ENCODE results near the gene BSND.

The BSND gene

DNA sequence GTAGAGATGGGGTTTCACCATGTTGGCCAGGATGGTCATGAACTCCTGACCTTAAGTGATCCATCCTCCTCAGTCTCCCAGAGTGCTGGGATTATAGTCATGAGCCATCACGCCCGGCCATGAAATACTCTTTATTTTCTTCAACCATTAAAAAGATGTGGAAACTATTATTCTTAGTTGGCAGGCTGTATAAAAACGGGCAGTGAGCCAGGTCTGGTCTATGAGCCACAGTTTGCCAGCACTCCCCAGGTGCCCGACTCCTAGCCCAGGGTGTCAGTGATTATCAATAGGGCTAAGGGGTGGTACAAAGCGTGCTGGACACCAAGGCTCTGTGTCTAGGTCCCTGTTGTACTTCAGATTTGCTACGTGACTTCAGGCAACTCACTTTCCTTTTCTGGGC is 22.0 kb upstream of the BSND start:
- DNase-seq: no peak

DNA sequence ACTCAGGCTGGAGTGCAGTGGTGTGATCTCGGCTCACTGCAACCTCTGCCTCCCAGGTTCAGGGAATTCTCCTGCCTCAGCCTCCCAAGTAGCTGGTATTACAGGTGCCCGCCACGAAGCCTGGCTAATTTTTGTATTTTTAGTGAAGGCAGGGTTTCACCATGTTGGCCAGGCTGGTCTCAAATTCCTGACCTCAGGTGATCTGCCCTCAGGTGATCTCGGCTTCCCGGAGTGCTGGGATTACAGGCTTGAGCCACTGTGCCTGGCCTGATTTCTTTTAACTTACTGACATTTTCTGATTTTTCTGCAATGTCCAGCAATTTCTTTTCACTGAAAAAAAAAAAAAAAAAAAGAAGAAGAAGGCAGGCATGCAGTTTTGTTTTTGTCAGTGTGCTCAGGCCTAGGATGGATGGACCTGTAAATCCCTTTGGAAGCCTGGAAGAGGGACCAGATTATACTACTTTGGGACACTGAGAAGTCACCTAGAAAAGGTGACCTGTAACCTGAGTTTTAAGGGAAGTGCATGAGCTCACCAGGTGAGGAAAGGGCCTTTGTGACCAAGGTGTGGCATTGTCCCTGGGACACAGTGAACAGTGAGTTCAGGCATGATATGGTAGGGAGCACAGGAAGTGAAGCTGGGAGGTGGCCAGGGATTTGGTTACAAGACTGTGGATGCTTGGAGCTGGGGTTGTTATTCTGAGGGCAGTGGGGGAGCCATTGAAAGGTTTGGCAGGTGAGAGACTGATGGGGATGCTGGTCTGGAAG is 21.0 kb upstream of the BSND start:
- DNase-seq: no peak

DNA sequence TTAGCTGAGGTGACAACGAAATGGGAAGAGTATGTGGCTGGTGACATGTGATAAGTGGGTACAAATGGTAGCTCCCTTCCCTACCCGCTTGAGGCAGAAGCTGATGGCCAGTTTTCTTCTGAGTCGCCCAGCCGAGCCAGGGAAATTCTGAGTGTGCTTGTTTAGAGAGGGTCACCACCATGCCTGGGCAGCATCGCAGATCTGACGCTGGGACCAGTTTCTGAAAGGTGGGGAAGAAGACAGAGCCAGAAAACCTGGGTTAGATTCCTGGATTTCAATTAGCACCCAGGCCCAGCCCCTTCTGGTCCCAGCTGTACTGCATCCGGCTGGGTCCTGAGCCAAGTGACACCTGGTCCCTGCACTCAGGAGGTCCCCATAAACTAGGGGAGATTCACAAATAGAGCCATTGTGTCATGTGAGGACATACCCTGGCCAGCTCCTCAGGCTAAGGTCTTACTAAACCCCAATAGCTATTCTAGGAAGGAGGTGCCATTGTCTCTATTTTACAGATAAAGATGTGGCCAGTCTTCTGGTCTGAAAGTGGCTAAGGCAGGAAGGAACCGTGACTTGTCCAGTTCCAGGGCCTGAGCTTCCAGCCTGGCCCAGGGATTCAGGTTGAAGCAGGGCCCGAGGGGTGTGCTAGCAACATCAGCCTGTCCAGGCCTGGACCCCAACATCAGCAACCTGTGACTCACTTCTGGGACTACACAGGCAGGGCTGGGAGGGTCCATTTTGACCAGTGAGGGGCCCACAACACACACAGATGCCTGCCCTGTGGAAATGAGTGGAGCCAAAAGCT is 20.0 kb upstream of the BSND start:
- no peak for DNase-seq

DNA sequence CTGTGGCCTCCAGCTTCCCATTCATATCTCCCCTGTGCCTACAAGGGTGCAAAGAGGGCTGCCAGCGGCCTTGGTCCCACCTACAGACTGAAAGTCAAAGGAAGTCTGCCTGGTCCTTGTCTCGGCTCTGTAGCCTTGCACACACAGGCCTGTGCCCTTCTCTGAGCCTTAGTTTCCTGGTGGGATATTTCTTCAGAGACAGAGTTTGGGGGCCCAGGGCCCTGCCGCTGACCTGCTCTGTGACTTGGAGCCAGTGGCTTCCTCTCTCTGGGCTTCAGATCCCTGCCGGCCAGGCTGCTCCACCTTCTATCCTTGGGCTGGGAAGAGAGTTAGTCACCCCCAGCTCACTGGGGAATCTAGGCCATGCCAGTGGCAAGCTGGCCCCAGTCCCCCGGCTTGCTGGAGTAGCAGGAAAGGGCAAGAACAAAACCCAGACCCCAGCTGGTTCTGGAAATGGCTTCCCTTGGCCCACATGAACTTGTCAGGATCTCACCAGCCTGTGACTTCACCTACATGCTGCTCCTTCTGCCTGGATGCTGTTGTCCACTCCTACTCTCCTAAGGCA is 19.3 kb upstream of the BSND start:
- DNase-seq: no peak

DNA sequence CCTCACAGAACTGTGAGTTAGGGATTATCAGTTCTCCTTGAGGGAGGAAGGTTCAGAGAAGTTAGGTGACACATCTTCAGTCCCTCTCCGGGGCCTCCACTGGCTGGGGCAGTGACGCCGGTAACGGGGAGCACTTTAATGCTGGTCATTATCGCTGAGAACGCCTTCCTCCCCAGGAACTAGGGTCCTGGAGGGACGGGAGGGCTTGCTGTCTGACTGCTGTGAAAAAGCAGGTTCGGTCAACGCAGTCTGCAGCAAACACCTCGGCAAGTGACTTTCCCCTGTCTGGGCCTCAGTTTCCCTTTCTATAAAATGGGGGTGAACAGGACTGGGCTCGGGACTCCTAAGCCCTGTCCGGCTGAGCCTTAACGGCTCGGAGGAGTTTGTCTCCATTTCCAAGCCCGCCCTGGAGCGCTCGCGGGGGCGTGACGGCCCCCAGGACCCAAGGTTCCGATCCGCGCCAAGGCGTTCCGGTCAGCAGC is 18.6 kb upstream of the BSND start:
- DNase-seq: no peak

DNA sequence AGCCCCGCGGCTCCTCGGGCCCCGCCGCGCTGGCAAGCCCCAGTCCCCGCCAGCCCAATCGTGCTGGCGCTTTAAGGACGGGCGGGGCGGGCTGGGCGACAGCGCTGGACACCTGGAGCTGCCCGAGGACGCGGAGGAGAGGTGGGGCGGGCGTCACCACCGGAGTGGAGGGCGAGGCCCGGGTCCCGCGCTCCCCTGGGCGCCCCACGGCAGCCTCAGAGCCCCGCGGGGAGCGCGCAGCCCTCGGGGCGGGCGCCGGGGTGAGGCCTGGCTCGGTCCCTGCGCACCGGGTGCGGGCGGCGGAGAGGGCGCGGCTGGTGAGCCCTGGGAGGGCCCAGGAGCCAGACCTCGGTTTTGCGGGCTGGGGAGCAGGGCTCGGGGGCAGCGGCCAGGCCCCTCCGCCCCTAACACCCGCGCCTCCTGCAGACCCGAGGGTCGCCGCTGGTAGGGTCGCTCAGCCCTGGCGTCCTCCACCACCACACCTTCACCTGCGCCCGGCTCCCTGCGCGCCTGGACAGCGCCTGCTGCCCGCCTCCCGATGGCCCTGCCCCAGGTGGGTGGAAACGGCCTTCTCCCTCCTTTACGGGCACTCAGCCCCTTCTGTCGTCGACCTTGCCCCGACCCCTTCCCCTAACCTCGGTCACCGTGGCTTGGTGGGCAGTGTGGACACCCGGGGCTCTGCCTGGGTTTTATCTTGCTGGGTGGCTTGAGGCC is 18.0 kb upstream of the BSND start, which contains the start of gene TMEM61:
TSS of gene TMEM61 (plus strand) at position 101 of the 714 bp plus-strand sequence. CDS start at position 539, 438 bp downstream.
- DNase-seq: no peak

DNA sequence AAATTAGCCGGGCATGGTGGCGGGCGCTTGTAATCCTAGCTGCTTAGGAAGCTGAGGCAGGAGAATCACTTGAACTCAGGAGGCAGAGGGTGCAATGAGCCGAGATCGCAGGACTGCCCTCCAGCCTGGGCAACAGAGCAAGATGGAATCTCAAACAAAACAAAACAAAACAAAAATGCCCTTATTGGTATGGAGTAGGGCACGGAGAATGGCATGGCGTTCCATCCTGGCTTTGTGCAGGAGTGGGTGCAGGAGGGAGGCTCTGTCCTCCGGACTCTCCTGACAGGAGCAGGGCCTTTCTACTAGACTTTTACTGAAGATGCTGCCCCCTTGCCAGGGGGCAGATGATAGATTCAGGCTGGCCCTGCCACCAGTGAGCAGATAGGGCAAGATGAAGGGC is 17.3 kb upstream of the BSND start:
- no peak for DNase-seq

DNA sequence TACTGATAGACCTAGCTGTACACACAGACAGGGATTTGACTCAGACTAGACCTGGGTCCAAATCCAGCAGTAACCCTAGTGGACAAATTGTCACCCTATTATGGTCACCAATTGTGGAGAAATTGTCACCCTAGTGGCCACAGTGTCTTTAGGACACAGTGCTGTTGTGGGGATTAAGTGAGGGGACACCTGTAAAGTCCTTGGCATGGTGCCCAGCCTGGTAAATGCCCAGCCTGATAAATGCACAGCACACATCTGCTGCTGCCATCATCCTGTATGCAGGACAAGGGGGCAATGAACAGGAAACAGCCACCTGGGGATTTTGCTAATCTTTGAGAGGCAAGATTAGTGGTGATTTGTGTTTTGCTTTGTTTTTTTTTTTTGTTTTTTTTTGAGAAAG is 16.0 kb upstream of the BSND start:
- DNase-seq: no peak

DNA sequence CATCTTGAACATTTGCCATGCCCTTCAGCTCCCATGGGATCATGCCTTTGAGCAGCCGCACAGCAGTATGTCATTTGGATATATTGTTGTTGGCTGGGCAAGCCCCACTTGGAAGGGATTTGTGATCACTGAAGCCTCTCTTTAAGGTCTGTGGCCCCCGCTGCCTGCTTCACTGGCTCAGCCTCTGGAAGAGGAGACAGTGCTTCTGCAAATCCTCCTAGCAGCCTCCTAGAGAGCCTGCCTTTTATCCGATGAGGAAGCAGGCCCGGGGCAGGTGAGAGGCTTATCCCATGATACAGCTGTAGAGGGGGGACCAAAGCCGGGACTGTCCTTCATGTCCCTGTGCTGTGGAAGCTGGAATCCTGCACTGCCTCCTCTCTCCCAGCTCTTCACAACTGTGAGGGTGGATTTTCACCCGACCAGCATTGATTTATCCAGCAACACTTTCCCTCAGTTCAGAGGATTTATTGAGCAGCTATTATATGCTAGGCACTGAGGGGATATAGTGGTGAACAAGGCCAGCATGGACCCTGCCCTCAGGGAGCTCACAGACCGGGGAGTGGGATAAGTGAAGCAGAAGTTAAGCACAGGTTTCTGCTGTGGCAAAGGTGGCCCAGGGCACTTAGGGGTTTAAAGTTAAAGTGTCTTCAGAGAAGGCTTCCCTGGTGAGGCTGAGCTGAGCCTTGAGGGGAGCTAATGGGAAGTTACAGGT is 14.4 kb upstream of the BSND start:
- DNase-seq: no peak

DNA sequence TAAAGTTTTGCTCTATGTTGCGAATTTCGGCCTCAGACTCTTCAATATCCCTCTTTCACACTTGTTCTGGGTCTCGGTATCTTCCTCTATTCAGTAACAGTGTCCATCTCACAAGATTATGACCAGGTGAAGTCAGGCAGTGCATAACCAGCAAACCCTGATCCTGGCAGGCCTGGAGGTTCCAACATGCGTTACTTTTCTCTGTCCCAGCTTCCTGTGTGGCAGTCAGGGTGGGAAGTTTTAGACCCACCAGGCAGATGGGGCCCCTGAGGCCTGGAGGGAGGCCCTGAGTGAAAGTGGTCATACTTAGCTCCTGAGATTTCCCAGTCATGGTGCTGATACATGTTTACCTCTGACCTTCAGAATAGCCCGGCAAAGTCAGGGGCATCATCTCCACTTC is 13.2 kb upstream of the BSND start:
- DNase-seq: no peak

DNA sequence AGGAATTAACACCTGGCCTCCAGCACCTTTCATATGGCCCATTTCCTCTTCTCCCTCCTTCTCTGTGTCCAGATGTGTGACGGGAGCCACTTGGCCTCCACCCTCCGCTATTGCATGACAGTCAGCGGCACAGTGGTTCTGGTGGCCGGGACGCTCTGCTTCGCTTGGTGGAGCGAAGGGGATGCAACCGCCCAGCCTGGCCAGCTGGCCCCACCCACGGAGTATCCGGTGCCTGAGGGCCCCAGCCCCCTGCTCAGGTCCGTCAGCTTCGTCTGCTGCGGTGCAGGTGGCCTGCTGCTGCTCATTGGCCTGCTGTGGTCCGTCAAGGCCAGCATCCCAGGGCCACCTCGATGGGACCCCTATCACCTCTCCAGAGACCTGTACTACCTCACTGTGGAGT is 12.7 kb upstream of the BSND start:
- no peak for DNase-seq

DNA sequence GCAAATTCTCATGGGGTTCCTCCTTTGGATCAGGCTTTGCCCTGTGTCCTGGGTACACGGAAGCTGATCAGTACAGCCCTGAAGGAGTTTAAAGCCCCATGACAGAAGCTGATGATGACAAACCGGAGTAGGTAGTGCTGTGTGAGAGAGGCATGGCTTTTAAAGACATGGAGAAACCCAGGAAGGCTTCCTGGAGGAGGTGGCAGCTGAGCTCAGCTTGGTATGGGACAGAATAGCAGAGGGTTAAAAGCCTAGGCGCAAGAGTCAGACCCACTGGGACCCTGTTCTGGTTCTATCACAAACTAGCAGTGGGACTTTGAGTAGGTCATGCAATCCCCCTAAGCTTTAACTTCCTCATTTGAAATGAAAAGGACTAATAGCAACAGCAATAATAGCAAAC is 12.2 kb upstream of the BSND start:
- no peak for DNase-seq

DNA sequence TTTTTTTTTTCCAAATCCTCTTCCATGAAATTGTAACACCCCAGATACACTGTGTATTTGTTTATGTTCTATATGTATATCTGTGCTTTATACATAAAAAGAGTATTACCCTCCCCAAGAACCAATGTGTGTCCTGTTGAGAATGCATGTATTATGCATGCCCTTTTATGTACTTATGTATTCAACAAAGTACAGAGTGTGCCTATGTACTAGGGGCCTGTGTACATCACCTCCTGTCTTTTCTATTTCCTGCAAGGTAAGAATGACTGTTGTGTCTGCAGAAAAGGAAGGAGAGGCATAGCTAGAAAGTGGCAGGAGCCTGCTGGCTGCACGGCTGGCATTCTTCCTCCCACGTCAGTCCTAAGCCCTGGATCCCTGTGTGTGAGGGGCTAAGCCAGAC is 11.3 kb upstream of the BSND start:
- no peak for DNase-seq

DNA sequence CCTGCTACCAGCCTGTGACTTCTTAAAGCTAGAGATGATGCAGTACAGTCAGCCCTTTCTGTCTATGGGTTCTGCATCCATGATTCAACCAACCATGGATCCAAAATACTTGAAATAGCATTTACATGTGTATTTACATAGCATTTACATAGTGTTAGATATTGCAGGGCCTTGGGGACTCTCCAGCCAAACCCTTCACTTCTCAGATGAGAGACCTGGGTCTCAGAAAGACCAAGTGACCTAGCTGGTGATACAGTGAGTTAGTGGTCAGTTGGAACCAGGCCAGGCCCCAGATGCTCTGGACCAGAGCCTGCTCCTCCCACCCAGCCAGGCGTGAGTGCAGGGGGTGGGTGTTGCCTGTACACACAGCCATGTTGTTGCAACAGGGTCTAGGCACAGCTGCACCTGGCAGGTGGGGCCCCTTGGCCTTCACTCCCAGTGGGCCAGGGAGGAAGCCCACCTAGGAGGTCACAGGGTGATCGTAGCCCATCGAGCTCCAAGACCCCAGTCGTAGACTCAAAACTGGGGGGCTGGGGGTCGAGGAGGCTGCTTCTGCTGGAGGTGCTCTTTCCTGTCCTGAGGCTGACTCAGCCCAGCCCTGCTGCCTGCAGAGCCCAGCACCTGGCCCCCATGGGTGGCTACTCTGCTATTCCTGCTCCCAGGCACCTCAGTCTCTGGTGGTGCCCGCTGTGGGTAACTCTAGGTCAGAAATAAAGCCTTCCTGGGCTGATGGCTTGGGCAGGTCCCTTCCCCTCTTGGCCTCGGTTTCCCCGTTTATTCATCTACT is 10.6 kb upstream of the BSND start:
- DNase-seq: no peak

DNA sequence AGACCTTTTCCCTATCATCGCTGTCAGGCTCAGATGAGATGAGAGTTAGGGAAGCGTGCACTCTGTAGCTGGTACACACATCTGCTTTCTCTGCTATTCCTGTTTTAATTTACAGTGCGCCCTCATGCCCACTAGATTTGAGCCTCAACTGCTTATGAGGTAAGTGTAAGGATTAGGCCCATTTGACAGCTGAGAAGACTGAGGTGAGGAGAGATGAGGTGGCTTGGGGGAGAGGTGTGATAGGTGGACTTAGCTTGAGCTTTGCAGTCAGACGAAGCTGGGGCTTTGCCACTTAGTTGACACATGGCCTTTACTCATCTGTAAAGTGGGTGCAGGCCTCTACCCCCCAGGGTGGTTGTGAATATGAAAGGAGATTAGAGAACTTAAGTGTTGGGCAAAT is 9.8 kb upstream of the BSND start:
- DNase-seq: no peak

DNA sequence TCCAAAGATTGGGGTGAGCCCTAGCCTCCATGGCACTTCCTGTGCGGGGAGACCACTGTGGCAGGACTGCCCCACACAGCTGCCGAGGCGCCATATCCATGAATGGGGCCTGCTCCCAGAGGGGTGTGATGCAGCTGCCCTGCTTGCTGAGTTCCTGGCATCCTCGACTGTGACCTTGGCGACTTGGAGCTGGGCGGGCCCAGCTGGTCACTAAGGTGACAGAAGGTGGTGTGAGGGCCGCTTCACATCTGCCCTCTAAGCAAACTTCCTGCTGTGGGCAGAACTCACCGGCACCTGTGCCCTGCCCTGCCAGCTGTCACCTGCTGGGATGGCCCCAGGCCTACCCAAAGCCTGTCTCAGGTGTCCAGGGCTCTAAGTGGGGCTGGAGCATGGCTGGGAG is 9.3 kb upstream of the BSND start:
- no peak for DNase-seq

DNA sequence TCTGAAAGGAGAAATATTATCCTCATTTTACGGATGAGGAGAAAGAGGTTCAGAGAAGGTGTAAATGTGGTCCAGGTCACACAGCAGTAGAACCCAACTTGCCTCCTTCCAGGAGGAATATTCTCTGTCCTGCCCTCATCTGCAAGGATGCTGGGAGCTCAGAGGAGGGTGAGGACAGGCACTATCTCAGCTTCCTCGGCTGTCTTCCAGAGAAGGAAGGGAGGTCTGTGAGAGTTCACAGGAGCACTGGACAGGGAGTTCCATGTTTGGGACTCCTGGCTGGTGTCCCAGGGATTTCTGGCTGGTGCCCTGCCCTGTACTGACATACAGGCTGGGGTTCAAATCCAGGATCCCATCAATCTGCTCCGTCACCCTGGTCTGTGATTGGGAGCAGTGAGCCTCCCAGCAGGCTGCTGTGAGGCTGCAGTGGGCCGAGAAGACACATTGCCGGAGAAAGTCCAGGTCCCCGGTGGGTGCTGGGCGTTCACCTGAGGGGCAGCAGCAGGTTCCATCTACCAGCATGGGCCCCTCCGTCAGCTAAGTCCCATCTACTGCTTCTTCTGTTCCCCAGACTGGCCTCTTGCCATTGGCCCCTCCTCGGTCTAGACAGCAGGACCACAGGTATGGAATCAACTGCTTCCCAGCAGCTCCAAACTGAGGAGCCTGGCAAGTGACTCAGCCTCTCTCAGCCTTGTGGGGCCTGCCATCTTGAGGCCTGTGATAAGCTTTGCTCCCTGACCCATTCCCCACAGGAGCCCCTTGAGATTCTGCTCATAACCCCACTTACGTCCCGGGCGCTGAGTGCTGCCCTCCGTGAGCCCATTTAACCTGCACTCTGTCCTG is 8.5 kb upstream of the BSND start:
- no peak for DNase-seq

DNA sequence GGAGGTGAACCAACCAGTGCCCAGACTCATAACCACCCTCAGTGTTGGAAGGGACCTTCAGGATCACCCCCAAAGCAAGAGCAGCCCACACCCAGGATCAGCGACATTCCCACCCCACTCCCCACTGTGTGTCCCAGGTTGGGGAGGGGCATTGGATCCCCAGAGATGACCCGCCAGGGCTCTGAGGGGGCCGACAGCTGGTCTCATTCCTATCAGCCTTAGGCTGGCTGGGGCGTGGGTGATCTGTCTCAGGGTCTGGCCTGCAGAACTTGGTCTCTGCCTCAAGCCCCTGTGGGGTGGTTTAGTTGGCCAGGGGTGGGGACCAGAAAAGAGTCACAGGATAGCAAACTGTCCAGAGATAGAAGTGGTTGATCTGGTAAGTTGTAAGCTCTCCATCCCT is 7.8 kb upstream of the BSND start:
- DNase-seq: no peak

DNA sequence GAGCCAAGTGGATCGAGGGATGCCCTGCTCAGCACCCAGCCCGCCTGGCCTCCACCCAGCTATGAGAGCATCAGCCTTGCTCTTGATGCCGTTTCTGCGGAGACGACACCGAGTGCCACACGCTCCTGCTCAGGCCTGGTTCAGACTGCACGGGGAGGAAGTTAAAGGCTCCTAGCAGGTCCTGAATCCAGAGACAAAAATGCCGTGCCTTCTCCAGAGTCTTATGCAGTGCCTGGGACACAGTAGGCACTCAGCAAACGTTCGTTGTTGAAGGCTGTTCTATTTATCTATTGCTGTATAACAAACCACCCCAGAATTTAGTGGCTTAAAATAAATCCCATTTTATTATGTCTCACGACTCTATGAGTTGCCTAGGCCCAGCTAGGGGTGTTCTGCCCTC is 6.8 kb upstream of the BSND start:
- DNase-seq: no peak

DNA sequence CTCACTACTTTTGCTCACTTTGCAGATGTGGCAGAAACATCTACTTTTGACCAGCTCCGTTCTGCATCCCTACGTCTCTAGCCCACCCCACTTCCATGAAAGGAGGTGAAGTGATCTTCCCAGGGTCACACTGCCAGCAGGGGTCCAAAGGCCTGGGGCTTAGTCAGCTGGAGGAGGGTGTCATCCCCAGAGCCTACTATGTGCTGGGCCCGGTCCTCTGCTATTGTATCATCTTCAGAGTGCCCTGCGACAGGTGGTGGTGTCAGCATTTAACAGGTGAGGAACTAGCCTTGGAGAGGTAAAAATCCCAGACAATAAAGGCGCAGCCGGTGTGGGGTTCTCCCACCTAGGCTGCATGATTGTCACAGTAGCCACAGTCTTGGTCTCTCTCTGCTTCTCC is 5.6 kb upstream of the BSND start:
- DNase-seq: no peak
